Ureter (tissue), 1 donor: ENCODE results near the gene C19orf44. TPM values are rescaled to one million over a fixed set of nuclear protein-coding genes. Genes with fewer than 3 reads are reported as not detected.
A peak's percentile ranks its signal among the peaks of the same experiment; 100 is the strongest.
"Not testable (repeated sequence)": the region's sequence is repeated elsewhere in the genome, so short reads cannot be mapped to it uniquely, and the experiment has no call there.

Source experiments
- DNase-seq: peaks from one replicate; pipeline ENCODE4 v3.0.0-alpha.2; 2020; ENCODE audit warnings: low spot score
- total RNA-seq: library from RNA; stranded (reverse); gene quantifications from one replicate; pipeline ENCODE4 v1.2.4, GENCODE V29; 2023
- donor health status: DM: yes; HTN: yes; CAD: no.

Gene C19orf44
- total RNA-seq, 1 donor from 2014 or later = 5.2 TPM

DNA sequence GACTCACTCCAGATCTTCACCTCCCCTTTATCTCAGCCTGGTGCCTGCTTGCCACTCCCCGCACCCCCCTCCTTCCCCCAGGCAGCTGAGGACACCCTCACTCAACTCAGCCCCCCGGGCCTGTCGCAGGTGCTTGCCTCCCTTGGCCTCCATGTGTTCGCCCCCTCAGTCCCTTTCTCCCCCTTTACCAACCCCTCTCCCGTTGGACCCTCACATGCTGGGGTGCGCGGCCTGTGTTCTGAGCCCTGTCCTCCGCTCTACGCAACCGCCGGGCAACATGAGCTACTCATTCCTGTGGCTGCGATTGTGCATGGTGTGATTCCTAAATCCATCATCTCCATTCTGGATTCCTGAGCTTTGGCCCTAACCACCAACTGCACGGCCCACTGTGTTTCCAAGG lies 40.9 kb downstream of the C19orf44 start:
- DNase-seq = no peak

DNA sequence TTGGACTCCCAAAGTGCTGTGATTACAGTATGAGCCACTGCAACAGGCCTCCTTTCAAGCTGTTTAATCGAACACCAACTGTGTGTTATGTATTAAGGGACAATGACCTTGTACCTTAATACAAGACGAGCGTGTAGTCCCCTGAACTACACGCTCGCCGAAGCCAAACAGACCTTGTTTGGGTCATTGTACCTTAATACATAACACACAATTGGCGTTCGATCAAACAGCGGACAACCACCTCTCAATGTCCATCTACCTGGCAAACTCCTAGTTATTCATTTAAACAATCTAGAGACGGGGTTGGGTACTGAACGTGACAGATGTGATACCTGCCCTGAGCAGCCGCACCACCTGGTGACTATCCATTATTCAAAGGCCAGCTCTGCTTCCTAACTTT lies 44.8 kb downstream of the C19orf44 start:
- no peak for DNase-seq

DNA sequence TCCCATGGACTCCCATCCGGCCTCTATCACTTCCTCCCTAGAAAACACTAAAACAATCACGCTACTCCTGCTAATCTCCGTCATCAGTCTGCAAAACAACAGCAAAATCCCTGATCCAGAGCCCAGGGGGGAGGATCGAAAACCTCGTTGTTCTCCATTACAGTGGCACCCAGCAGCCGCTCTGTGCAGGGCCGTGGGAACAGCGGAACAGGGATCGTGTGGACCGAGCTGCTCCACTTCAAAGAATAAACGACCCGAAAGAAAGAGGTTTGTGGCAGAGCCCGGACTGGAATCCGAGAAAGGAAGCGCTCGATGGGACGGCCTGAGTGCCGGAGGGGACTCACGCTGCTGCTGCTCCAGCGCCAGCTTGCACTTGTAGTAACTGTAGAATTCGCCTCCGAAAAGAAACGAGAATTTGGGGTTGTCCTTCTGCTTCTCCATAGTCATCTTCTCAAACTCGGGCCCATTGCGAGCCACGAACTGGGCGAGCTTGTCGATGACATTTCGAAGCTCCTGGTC lies 45.4 kb downstream of the C19orf44 start:
- no peak for DNase-seq

DNA sequence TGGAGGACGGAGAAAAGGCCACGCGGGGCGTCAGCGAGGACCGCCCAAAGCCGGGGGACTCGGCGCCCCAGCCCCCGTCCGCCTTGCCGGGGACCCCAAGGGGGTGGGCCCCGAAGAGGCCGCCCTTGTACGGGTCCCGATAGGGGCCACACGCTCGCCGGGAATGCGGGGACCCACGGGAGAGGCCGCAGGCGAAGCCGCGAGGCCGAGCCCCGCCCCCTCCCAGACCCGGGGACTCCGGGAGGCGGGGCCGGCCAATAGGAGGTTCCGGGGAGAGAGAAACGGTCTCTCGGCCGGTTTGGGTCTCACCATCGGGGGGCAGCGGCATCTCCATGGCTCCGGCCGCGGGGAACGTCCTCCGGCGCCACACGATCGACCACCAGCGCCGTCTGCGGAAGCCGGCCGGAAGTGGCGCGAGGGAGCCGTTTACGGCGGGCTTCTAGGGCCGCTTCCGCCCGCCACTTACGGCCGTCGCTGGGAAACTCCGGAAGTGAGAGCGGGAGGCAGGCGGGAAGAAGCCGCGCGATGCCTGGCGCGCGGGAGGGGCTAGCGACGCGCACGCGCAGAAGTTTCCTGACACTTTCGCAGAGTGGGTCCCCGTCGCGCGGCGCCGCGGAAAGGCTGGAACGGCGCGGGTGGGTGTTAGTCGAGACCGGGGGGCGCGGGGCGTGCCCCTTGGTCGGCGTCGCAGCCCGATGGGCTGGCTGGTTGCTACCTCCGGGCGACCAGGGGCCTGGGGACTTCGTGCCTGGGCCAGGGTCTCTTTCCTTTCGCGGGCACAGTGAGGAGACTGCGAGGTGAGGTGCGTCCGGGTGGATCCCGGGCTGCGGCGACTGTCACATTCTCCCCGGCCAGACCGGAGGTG lies 46.1 kb downstream of the C19orf44 start, which contains the start of gene CHERP:
Gene CHERP (minus strand): TSS at position 393 of the 865 bp plus-strand sequence. CDS start 59 bp downstream, at position 334.
- DNase-seq = peak; percentile 93

DNA sequence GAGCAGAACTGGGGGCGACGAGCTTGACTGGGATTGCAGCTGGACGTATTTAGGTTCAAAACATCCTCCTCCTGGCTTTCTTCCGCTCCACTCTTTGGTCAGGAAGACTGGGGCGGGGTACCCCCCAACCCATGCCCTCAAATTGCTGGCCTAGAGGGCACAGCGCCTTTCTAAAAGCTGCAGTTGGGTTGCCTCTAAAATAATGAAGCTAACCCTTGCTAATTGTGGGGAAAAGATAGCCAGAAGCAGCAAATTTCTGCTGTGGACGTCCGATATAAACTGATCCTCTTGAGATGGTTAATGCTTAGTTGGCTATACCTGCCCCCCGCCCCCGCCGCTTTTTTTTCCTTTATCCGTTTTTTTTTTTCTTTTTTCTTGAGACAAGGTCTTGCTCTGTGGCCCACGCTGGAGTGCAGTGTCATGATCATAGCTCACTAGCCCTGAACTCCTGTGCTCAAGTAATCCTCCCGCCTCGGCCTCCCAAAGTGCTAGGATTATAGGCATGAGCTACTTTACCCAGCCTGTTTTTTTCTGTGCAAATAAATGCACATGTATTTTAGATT lies 46.8 kb downstream of the C19orf44 start:
- DNase-seq = no peak

DNA sequence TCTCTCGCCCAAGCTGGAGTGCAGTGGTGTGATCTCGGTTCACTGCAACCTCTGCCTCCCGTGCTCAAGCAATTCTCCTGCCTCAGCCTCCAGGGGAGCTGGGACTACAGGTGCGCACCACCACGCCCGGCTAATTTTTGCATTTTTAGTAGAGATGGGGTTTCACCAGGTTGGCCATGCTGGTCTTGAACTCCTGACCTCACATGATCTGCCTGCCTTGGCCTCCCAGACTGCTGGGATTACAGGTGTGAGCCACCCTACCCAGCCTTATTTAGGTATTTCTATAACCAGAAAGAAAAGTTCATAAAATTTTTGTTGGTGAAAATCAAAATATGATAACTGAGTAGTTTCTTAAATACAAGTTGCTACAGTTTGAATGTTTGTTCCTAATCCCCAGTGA lies 47.5 kb downstream of the C19orf44 start:
- not testable (repeated sequence) for DNase-seq

DNA sequence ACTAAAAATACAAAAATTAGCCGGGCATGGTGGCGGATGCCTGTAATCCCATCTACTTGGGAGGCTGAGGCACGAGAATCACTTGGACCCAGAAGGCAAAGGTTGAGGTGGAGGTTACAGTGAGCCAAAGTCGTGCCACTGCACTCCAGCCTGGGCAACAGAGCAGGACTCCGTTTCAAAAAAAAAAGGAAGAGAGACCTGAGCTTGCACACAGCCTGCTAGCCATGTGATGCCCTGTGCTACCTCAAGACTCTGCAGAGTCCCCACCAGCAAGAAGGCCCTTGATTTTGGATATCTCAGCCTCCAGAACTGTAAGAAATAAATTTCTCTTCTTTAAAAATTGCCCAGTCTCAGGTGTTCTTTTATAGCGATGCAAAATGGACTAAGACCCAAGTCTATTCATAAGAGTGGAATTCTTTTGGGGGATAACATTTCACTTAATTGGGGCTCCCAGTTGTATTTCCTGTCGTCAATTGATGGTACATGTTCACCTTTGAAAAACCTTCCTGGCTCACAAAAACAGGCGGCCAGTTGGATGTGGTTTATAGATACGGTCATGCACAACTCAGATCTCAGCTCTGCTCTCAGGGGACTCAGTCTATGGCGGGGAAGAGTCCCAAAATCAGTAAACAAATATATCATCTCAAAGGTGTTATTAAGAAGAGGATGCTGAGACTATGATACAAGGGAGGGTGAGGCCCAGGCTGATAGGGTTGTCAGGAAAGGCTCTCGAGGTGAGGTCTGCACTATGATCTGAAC lies 48.5 kb downstream of the C19orf44 start:
- DNase-seq = no peak

DNA sequence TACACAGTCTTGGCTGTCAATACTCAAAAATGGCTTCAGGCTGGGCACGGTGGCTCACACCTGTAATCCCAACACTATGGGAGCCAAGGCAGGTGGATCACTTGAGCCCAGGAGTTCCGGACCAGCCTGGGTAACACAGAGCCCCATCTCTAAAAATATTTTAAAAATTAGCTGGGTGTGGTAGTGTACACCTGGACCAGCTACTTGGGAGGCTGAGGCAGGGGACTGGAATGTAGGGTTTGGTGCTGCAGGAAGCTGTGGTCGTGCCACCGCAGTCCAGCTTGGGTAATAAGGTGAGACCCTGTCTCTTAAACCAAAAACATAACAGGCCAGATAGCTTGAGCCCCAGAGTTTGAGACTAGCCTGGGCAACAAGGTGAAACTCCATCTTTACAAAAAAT lies 52.8 kb downstream of the C19orf44 start:
- DNase-seq = no peak

DNA sequence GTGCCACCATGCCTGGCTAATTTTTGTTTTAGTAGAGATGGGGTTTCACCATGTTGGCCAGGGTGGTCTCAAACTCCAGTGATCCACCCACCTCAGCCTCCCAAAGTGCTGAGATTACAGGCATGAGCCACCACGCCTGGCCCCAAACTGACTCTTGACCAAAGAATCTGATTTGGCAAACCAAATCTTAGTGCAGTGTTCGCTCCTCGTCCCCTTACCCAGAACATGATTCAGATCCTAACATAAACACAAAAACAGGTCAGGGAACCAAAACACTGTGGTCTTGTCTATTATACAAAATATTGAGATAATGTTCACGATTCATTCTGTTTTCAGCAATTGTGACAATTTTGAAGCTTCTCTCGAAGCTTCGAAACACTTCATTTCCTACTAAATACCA lies 55.7 kb downstream of the C19orf44 start:
- DNase-seq = not testable (repeated sequence)

DNA sequence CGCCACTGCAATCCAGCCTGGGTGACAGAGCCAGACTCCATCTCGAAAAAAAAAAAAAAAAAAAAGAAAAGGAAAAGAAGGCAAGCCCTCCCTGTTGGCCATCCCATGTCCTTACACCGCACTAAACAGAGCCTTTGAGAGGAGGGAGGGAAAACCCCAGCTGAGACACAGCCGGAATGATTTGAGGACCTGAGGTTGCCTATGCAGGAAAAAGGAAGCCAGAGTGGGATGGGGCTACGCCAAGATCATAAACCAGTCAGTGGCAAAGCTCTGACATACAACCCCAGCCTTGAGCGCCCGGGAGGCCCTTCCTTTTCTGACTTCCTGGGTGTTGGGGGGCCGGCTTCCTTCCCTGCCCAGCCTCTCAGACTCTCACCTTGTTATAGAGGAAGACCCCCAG lies 58.6 kb downstream of the C19orf44 start:
- no peak for DNase-seq

DNA sequence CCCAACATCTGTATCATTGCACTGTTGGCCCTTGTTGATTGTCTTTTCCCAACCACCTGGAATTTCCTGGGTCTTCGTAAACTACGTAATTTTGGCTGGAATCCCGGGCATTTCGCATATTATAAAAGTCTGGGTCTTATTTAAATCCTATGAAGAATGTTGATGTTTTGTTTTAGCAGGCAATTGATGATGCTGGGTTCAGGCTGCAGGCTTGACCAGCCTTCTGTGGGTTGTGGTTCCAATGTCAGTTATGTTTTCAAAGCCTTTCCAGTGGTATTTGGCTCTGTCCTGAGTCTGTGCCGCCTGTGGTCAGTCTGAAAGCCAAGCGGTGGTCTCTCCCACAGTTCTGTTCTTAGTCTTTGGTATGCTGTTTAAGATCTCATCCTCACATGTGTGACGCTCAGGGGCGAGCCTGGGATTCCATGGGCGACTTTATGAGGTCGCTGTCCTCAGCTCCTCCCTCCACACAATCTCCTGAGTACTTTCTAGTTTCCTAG lies 63.6 kb downstream of the C19orf44 start:
- no peak for DNase-seq

DNA sequence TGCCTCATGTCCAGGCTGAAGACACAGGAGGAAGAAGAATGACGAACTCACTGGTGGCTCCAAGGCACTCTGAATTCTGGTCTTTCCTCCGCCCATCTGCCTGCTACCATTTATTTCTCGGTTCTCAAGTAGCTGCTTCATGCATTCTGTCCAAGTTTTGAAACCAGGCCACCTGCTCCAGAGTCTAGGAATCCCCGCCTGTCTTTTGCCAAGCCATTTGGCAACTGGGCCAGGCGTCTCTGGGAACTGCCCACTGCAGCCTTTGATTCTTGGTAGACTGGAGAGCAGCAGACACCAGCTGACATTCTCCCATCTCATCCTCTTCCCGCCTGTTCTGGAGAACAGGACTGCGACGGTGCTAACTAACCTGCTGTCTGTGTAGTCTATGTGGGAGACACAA lies 65.2 kb downstream of the C19orf44 start:
- no peak for DNase-seq

DNA sequence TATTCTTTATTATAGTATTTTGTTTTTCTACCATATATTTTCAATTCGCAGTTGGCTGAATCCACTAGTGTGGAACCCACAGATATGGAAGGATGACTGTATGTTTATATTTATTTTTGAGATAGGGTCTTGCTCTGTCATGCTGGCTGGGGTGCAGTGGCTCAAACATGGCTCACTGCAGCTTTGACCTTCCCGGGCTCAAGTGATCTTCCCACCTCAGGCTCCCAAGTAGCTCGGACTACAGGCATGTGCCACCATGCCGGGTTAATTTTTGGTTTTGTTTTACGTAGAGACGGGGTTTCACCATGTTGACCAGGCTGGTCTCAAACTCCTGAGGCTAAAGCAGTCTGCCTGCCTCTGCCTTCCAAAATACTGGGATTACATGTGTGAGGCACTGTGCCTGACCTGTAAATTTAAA lies 66.4 kb downstream of the C19orf44 start:
- no peak for DNase-seq

DNA sequence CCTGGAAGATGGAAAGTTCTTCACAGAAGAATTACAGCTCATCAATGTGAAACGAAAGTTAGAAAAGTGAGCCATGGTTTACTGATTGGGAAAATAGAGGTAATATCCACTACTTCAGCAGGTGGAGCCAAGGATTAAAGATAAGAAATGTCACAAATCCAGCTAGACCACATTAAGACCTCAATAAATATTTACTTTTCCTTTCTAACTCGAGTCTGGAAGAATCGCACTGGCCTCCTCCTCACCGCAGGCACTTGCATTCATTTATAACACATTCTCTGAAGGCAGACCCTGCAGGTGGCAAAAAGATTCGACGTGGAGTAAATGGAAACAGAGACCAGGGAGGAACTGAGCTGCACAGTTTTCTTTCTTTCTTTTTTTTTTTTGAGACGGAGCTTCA lies 68.6 kb downstream of the C19orf44 start:
- DNase-seq = no peak

DNA sequence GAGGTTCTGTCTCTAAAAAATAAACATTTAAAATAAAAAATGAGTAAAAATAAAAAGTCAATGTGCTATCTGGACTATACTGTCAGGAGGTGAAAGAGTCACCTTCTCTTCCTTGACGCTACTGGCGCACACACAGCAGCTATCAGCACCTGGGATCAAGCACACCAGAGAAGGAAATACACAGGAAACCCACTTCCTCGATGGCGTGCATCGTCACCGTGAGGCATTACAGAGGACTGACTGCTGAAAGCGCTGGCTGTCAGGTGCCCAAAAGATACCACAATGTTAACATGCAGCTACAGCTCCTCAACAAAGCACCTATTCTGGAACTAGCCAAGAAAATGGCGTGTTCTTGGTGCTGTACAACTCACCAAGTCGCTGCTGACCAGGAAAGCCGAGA lies 70.0 kb downstream of the C19orf44 start:
- DNase-seq = peak; percentile 80

DNA sequence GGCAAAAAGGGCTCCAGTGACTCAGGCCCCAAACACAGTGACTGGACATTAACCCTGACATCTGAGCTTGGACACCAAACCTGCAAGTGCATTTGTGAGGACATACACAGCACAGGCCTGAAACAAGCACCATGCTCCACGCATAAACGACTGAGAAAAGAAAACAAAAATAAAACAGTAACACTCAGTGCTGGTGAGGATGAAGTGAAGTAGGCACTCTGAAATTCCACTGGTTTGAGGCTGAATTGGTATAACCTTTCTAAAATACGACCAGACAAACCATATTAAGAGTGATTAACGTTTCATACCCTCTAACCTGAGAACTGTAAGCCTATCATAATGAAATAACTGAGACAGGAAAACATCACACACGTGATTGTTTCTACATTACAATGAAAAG lies 70.5 kb downstream of the C19orf44 start:
- DNase-seq = no peak

DNA sequence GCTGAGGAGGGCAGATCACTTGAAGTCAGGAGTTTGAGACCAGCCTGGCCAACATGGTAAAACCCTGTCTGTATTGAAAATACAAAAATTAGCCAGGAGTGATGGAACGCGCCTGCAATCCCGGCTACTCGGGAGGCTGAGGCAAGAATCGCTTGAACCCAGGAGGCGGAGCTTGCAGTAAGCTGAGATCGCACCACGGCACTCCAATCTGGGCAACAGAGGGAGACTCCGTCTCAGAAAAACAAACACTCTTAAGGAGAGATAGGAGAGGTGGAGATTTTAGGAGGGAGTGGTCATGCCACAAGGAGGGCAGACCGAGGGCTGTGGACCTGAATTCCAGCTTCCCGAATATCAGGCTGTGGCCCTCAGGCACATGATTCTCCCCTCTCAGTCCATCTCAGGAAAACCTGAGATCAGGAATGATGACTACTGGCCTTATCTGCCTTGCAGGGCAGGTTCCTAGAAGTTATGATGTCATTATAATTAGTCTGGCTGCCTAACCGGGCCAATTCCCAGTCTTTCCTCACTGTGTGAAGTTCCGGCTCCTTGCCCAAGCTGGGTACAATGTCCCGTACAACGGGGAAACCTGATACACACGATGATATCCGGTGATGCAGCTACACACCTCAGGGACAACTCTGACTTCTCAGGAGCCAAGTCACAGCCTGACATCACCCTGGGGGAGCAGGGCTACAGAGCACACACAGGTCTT lies 73.6 kb downstream of the C19orf44 start:
- no peak for DNase-seq
